HEK293 (cell line): ENCODE data around the gene MAP3K7CL.
A peak's percentile ranks its signal among the peaks of the same experiment; 100 is the strongest.

ENCODE experiments used
- IKZF3 ChIP-seq: fragments of 450-650 bp; IDR thresholded peaks from 2 replicates; pipeline ENCODE4 v1.5.0; 2018; ENCODE audit warnings: missing biosample characterization, mild to moderate bottlenecking, missing genetic modification characterization, moderate library complexity
- KLF9 ChIP-seq: fragments of 450-650 bp; formaldehyde crosslinking; IDR thresholded peaks from 2 replicates; pipeline ENCODE4 v1.5.1; 2016; ENCODE audit warnings: missing biosample characterization, missing genetic modification characterization, low read depth
- OVOL3 ChIP-seq: fragments of 450-650 bp; formaldehyde crosslinking; IDR thresholded peaks from 2 replicates; pipeline ENCODE4 v1.5.1; 2016; ENCODE audit warnings: missing biosample characterization, missing genetic modification characterization
- REPIN1 ChIP-seq: fragments of 450-650 bp; formaldehyde crosslinking; IDR thresholded peaks from 2 replicates; pipeline ENCODE4 v1.5.1; 2017; ENCODE audit warnings: missing biosample characterization, missing genetic modification characterization, low read depth
- SCRT2 ChIP-seq: fragments of 450-650 bp; formaldehyde crosslinking; IDR thresholded peaks from 2 replicates; pipeline ENCODE4 v1.5.1; 2016; ENCODE audit warnings: missing biosample characterization, missing genetic modification characterization
- SP7 ChIP-seq: fragments of 450-650 bp; formaldehyde crosslinking; IDR thresholded peaks from 2 replicates; pipeline ENCODE4 v1.5.1; 2016; ENCODE audit warnings: missing biosample characterization, missing genetic modification characterization
- ZBTB1 ChIP-seq: fragments of 450-650 bp; formaldehyde crosslinking; IDR thresholded peaks from 2 replicates; pipeline ENCODE4 v1.5.1; 2016; ENCODE audit warnings: missing biosample characterization, missing genetic modification characterization
- ZBTB11 ChIP-seq: fragments of 450-650 bp; formaldehyde crosslinking; conservative IDR thresholded peaks from 2 replicates; pipeline ENCODE4 v1.5.1; 2016; ENCODE audit warnings: low read depth, missing biosample characterization, missing genetic modification characterization
- ZBTB26 ChIP-seq: fragments of 450-650 bp; formaldehyde crosslinking; optimal IDR thresholded peaks from 2 replicates; pipeline ENCODE3; 2016; ENCODE audit warnings: missing biosample characterization, mild to moderate bottlenecking, missing genetic modification characterization
- ZFP41 ChIP-seq: fragments of 450-650 bp; formaldehyde crosslinking; IDR thresholded peaks from 2 replicates; pipeline ENCODE4 v1.5.1; 2016; ENCODE audit warnings: missing biosample characterization, missing genetic modification characterization, borderline replicate concordance
- ZNF132 ChIP-seq: fragments of 450-650 bp; formaldehyde crosslinking; IDR thresholded peaks from 2 replicates; pipeline ENCODE4 v1.5.1; 2017; ENCODE audit warnings: missing biosample characterization, missing genetic modification characterization, borderline replicate concordance
- ZNF169 ChIP-seq: fragments of 450-650 bp; formaldehyde crosslinking; IDR thresholded peaks from 2 replicates; pipeline ENCODE4 v1.5.1; 2016; ENCODE audit warnings: missing biosample characterization, missing genetic modification characterization
- ZNF354C ChIP-seq: fragments of 450-650 bp; formaldehyde crosslinking; IDR thresholded peaks from 2 replicates; pipeline ENCODE4 v1.5.1; 2016; ENCODE audit warnings: missing biosample characterization, missing genetic modification characterization, low read depth, borderline replicate concordance
- ZNF513 ChIP-seq: fragments of 450-650 bp; IDR thresholded peaks from 2 replicates; pipeline ENCODE4 v1.5.1; 2018; ENCODE audit warnings: missing biosample characterization, missing genetic modification characterization
- ZNF529 ChIP-seq: fragments of 450-650 bp; formaldehyde crosslinking; IDR thresholded peaks from 2 replicates; pipeline ENCODE4 v1.5.1; 2017; ENCODE audit warnings: missing genetic modification characterization, missing biosample characterization; ENCODE audit not compliant: insufficient replicate concordance
- ZNF555 ChIP-seq: fragments of 450-650 bp; formaldehyde crosslinking; conservative IDR thresholded peaks from 2 replicates; pipeline ENCODE4 v1.5.1; 2017; ENCODE audit warnings: missing biosample characterization, mild to moderate bottlenecking, missing genetic modification characterization, inconsistent platforms
- ZNF561 ChIP-seq: fragments of 450-650 bp; IDR thresholded peaks from 2 replicates; pipeline ENCODE4 v1.5.1; 2018; ENCODE audit warnings: missing biosample characterization, missing genetic modification characterization, borderline replicate concordance
- ZNF639 ChIP-seq: fragments of 450-650 bp; formaldehyde crosslinking; IDR thresholded peaks from 2 replicates; pipeline ENCODE4 v1.5.1; 2016; ENCODE audit warnings: missing biosample characterization, missing genetic modification characterization
- ZNF654 ChIP-seq: fragments of 450-650 bp; formaldehyde crosslinking; IDR thresholded peaks from 2 replicates; pipeline ENCODE4 v1.5.1; 2016; ENCODE audit warnings: low read depth, missing biosample characterization, missing genetic modification characterization
- ZXDB ChIP-seq: fragments of 450-650 bp; formaldehyde crosslinking; IDR thresholded peaks from 2 replicates; pipeline ENCODE4 v1.5.1; 2016; ENCODE audit warnings: missing biosample characterization, missing genetic modification characterization
- TF ChIP-seq, protein P1 (sequence below): fragments of 450-650 bp; formaldehyde crosslinking; IDR thresholded peaks from 2 replicates; pipeline ENCODE4 v1.5.1; 2016; ENCODE audit warnings: missing biosample characterization, missing genetic modification characterization
- TF ChIP-seq, protein P2 (sequence below): fragments of 450-650 bp; formaldehyde crosslinking; IDR thresholded peaks from 2 replicates; pipeline ENCODE4 v1.5.1; 2016; ENCODE audit warnings: missing biosample characterization, missing genetic modification characterization, low read depth
- TF ChIP-seq, protein P3 (sequence below): fragments of 450-650 bp; formaldehyde crosslinking; IDR thresholded peaks from 2 replicates; pipeline ENCODE4 v1.5.1; 2016; ENCODE audit warnings: missing biosample characterization, missing genetic modification characterization

MAP3K7CL gene

GRCh38 chr21:29155118-29155932 lies 24.9 kb downstream of the MAP3K7CL start (continued):
- no peak for TF ChIP-seq ZNF639 (tag by site-specific recombination)
- peak; percentile 64; the same call in 1 of the 2 replicates for TF ChIP-seq ZNF561 (tag by site-specific recombination)
- TF ChIP-seq ZNF513 = no peak; the same call in 1 of the 2 replicates
- peak; percentile 46; the same call in 1 of the 2 replicates for TF ChIP-seq ZXDB
- no peak for TF ChIP-seq ZNF354C (tag by site-specific recombination)
- TF ChIP-seq, protein P1, sequence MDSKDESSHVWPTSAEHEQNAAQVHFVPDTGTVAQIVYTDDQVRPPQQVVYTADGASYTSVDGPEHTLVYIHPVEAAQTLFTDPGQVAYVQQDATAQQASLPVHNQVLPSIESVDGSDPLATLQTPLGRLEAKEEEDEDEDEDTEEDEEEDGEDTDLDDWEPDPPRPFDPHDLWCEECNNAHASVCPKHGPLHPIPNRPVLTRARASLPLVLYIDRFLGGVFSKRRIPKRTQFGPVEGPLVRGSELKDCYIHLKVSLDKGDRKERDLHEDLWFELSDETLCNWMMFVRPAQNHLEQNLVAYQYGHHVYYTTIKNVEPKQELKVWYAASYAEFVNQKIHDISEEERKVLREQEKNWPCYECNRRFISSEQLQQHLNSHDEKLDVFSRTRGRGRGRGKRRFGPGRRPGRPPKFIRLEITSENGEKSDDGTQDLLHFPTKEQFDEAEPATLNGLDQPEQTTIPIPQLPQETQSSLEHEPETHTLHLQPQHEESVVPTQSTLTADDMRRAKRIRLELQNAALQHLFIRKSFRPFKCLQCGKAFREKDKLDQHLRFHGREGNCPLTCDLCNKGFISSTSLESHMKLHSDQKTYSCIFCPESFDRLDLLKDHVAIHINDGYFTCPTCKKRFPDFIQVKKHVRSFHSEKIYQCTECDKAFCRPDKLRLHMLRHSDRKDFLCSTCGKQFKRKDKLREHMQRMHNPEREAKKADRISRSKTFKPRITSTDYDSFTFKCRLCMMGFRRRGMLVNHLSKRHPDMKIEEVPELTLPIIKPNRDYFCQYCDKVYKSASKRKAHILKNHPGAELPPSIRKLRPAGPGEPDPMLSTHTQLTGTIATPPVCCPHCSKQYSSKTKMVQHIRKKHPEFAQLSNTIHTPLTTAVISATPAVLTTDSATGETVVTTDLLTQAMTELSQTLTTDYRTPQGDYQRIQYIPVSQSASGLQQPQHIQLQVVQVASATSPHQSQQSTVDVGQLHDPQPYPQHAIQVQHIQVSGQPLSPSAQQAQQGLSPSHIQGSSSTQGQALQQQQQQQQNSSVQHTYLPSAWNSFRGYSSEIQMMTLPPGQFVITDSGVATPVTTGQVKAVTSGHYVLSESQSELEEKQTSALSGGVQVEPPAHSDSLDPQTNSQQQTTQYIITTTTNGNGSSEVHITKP (tag by site-specific recombination) = peak; percentile 93
- no peak for TF ChIP-seq ZNF555 (tag by site-specific recombination)
- no peak for TF ChIP-seq ZNF169 (tag by site-specific recombination)
- TF ChIP-seq ZBTB11 (tag by site-specific recombination) = peak; percentile 41; the same call in 1 of the 2 replicates
- TF ChIP-seq, protein P2, sequence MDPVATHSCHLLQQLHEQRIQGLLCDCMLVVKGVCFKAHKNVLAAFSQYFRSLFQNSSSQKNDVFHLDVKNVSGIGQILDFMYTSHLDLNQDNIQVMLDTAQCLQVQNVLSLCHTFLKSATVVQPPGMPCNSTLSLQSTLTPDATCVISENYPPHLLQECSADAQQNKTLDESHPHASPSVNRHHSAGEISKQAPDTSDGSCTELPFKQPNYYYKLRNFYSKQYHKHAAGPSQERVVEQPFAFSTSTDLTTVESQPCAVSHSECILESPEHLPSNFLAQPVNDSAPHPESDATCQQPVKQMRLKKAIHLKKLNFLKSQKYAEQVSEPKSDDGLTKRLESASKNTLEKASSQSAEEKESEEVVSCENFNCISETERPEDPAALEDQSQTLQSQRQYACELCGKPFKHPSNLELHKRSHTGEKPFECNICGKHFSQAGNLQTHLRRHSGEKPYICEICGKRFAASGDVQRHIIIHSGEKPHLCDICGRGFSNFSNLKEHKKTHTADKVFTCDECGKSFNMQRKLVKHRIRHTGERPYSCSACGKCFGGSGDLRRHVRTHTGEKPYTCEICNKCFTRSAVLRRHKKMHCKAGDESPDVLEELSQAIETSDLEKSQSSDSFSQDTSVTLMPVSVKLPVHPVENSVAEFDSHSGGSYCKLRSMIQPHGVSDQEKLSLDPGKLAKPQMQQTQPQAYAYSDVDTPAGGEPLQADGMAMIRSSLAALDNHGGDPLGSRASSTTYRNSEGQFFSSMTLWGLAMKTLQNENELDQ (tag by site-specific recombination) = no peak
- no peak for TF ChIP-seq OVOL3 (tag by site-specific recombination)
- no peak for TF ChIP-seq ZFP41
- no peak for TF ChIP-seq ZNF132 (tag by site-specific recombination)
- TF ChIP-seq, protein P3, sequence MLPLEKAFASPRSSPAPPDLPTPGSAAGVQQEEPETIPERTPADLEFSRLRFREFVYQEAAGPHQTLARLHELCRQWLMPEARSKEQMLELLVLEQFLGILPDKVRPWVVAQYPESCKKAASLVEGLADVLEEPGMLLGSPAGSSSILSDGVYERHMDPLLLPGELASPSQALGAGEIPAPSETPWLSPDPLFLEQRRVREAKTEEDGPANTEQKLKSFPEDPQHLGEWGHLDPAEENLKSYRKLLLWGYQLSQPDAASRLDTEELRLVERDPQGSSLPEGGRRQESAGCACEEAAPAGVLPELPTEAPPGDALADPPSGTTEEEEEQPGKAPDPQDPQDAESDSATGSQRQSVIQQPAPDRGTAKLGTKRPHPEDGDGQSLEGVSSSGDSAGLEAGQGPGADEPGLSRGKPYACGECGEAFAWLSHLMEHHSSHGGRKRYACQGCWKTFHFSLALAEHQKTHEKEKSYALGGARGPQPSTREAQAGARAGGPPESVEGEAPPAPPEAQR (tag by site-specific recombination) = no peak
- no peak for TF ChIP-seq ZNF654 (tag by site-specific recombination)
- no peak for TF ChIP-seq ZBTB26
- no peak for TF ChIP-seq ZBTB1
- TF ChIP-seq SP7 (tag by site-specific recombination) = peak; percentile 89
- TF ChIP-seq SCRT2 = no peak
- TF ChIP-seq ZNF529 (tag by site-specific recombination) = no peak
- no peak for TF ChIP-seq IKZF3 (tag by site-specific recombination)
- no peak for TF ChIP-seq REPIN1 (tag by site-specific recombination)
- TF ChIP-seq KLF9 (tag by site-specific recombination) = no peak
